Trophoblast cell (in vitro differentiated cells and primary cell): Measurements from ENCODE around the gene USF2.

Source experiments
- DNase-seq, 2 donors: peaks; one replicate each; pipeline ENCODE4 v3.0.0-alpha.2; 2016
- H2AFZ ChIP-seq: 2 replicates; pipeline ENCODE4 v1.6.1; 2013; ENCODE audit warnings: low read length, moderate library complexity, mild to moderate bottlenecking; ENCODE audit not compliant: insufficient read depth, poor library complexity
- H2AK5ac ChIP-seq: 2 replicates; pipeline ENCODE4 v1.6.1; 2013; ENCODE audit warnings: mild to moderate bottlenecking, low read length
- H2BK120ac ChIP-seq: 2 replicates; pipeline ENCODE4 v1.6.1; 2013; ENCODE audit warnings: low read length, mild to moderate bottlenecking, moderate library complexity; ENCODE audit not compliant: insufficient read depth, poor library complexity
- H2BK12ac ChIP-seq: 2 replicates; pipeline ENCODE4 v1.6.1; 2013; ENCODE audit warnings: mild to moderate bottlenecking, low read length, moderate library complexity
- H2BK5ac ChIP-seq: 2 replicates; pipeline ENCODE4 v1.6.1; 2013; ENCODE audit warnings: low read length, low read depth, moderate library complexity, mild to moderate bottlenecking; ENCODE audit not compliant: poor library complexity
- H3K14ac ChIP-seq: 2 replicates; pipeline ENCODE4 v1.6.1; 2013; ENCODE audit warnings: mild to moderate bottlenecking, low read length
- H3K18ac ChIP-seq: 2 replicates; pipeline ENCODE4 v1.6.1; 2013; ENCODE audit warnings: mild to moderate bottlenecking, low read length
- H3K23ac ChIP-seq: 2 replicates; pipeline ENCODE4 v1.6.1; 2013; ENCODE audit warnings: low read length
- H3K27ac ChIP-seq: 2 replicates; pipeline ENCODE4 v1.5.1; 2013; ENCODE audit warnings: low read depth, mild to moderate bottlenecking, inconsistent platforms, low read length, moderate library complexity
- H3K27me3 ChIP-seq: 2 replicates; pipeline ENCODE4 v1.6.1; 2013; ENCODE audit warnings: inconsistent platforms, mild to moderate bottlenecking, low read length, moderate library complexity; ENCODE audit not compliant: insufficient read depth
- H3K36me3 ChIP-seq, 2 experiments: 1 replicate in 1 of 2; 2 replicates in 1 of 2; pipeline ENCODE4 v1.6.1; 2013; ENCODE audit warnings: low read length in 2 of 2, mild to moderate bottlenecking in 2 of 2, moderate library complexity in 1 of 2; ENCODE audit not compliant: insufficient read depth in 2 of 2, control insufficient read depth in 1 of 2
- H3K4ac ChIP-seq: 2 replicates; pipeline ENCODE4 v1.6.1; 2013; ENCODE audit warnings: low read depth, mild to moderate bottlenecking, low read length, moderate library complexity
- H3K4me1 ChIP-seq, 2 experiments: 1 replicate in 1 of 2; 2 replicates in 1 of 2; pipeline ENCODE4 v1.6.1; 2013; ENCODE audit warnings: low read length in 2 of 2, mild to moderate bottlenecking in 2 of 2, moderate library complexity in 1 of 2; ENCODE audit not compliant: insufficient read depth in 2 of 2, control insufficient read depth in 1 of 2
- H3K4me2 ChIP-seq: 2 replicates; pipeline ENCODE4 v1.6.1; 2013; ENCODE audit warnings: inconsistent platforms, mild to moderate bottlenecking, low read length, moderate library complexity
- H3K4me3 ChIP-seq: 2 replicates; pipeline ENCODE4 v1.5.1; 2013; ENCODE audit warnings: mild to moderate bottlenecking, low read depth, low read length, inconsistent platforms
- H3K79me1 ChIP-seq: one replicate; pipeline ENCODE4 v1.6.1; 2013; ENCODE audit warnings: low read length
- H3K79me2 ChIP-seq: 2 replicates; pipeline ENCODE4 v1.6.1; 2013; ENCODE audit warnings: low read length, mild to moderate bottlenecking; ENCODE audit not compliant: control insufficient read depth, insufficient read depth, poor library complexity
- H3K9ac ChIP-seq: 2 replicates; pipeline ENCODE4 v1.6.1; 2013; ENCODE audit warnings: mild to moderate bottlenecking, low read length
- H3K9me3 ChIP-seq: 2 replicates; pipeline ENCODE4 v1.6.1; 2013; ENCODE audit warnings: low read depth, mild to moderate bottlenecking, control low read depth, inconsistent platforms, low read length; ENCODE audit not compliant: insufficient read depth
- H4K12ac ChIP-seq: 2 replicates; pipeline ENCODE4 v1.6.1; 2013; ENCODE audit warnings: low read depth, mild to moderate bottlenecking, low read length, moderate library complexity
- H4K8ac ChIP-seq: 2 replicates; pipeline ENCODE4 v1.6.1; 2013; ENCODE audit warnings: low read depth, mild to moderate bottlenecking, low read length, moderate library complexity
- H4K91ac ChIP-seq: one replicate; pipeline ENCODE4 v1.6.1; 2013; ENCODE audit warnings: low read depth, mild to moderate bottlenecking, low read length, moderate library complexity
- WGBS: extraction: QIAGEN DNeasy Blood & Tissue Kit; methylation state at CpG from one replicate; pipeline ENCODE4 v1.1.7; 2013; ENCODE audit warnings: missing lambda C conversion rate; ENCODE audit not compliant: insufficient read length, insufficient coverage; ENCODE audit errors: extremely low coverage; 5-methylcytosine and 5-hydroxymethylcytosine counted together

The USF2 gene

DNA sequence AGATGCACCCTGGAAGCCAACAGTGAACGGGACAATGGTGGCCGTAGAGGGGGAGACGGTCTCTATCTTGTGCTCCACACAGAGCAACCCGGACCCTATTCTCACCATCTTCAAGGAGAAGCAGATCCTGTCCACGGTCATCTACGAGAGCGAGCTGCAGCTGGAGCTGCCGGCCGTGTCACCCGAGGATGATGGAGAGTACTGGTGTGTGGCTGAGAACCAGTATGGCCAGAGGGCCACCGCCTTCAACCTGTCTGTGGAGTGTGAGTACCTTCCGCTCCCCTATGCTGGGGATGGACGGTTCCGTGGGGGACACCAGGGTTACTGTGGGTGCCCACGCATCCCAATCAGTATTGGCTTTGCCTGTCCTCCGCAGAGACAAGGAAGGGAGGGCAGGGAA, 33.7 kb downstream of the USF2 start:
- H3K23ac ChIP-seq, result no peak overlapping the region
- no peak overlapping the region for H3K4me3 ChIP-seq
- no peak overlapping the region for H3K18ac ChIP-seq
- no peak overlapping the region for H3K4ac ChIP-seq
- no peak overlapping the region for H3K4me2 ChIP-seq
- no peak overlapping the region for H2BK12ac ChIP-seq
- no peak overlapping the region for H3K27ac ChIP-seq
- no peak for DNase-seq
- no peak overlapping the region for H2AFZ ChIP-seq
- no peaks in the 10 kb centered on the region for H3K79me2 ChIP-seq
- no CpG with 5 or more reads among the region's 16 CpGs for WGBS
- peaks cover 19% of the 10 kb centered on the region for H3K9me3 ChIP-seq
- H3K36me3 ChIP-seq, result no peaks in the 10 kb centered on the region
- no peak overlapping the region for H4K8ac ChIP-seq
- no peak overlapping the region for H3K9ac ChIP-seq
- no peak overlapping the region for H4K91ac ChIP-seq
- no peaks in the 10 kb centered on the region for H3K4me1 ChIP-seq
- no peak overlapping the region for H2AK5ac ChIP-seq
- no peak overlapping the region for H2BK5ac ChIP-seq
- no peak overlapping the region for H2BK120ac ChIP-seq
- no peak overlapping the region for H3K14ac ChIP-seq
- H4K12ac ChIP-seq, result no peak overlapping the region
- no peaks in the 10 kb centered on the region for H3K79me1 ChIP-seq
- H3K27me3 ChIP-seq, result no peaks in the 10 kb centered on the region

DNA sequence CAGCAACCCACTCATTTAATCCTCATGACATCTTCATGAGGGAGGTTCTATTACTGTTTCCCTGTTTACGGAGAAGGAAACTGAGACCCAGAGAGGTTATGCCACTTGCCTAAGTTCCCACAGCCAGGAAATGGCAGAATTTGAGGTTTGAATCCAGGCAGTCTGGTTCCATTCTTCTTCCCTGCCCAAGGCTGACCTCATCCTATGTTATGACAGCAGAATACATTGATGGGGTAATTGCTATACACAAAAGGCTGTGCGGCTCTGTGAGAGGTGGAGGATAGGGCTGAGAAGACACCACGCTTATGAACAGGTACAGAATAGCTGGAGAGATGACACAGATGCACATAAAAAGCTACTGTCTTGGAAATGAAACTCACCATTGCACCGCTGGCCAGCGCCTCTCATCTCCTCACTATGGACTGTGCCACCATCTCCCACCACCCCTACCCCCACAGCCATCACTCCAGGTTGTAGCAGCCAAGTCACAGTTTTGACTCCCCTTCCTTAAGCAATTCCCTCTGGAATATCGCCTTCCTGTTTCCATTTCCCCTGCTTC, 34.7 kb downstream of the USF2 start:
- no peak overlapping the region for H3K23ac ChIP-seq
- H3K79me1 ChIP-seq, result no peaks in the 10 kb centered on the region
- H4K12ac ChIP-seq, result no peak overlapping the region
- H3K4me2 ChIP-seq, result no peak overlapping the region
- WGBS, result no CpG with 5 or more reads among the region's 6 CpGs
- H2AFZ ChIP-seq, result no peak overlapping the region
- no peak overlapping the region for H2BK12ac ChIP-seq
- H3K4ac ChIP-seq, result no peak overlapping the region
- H3K14ac ChIP-seq, result no peak overlapping the region
- no peaks in the 10 kb centered on the region for H3K27me3 ChIP-seq
- no peaks in the 10 kb centered on the region for H3K79me2 ChIP-seq
- H3K18ac ChIP-seq, result no peak overlapping the region
- H4K8ac ChIP-seq, result no peak overlapping the region
- DNase-seq, result no peak
- H3K36me3 ChIP-seq, result no peaks in the 10 kb centered on the region
- H3K9ac ChIP-seq, result no peak overlapping the region
- H2AK5ac ChIP-seq, result no peak overlapping the region
- H3K4me1 ChIP-seq, result no peaks in the 10 kb centered on the region
- H3K27ac ChIP-seq, result no peak overlapping the region
- H3K4me3 ChIP-seq, result no peak overlapping the region
- H2BK120ac ChIP-seq, result no peak overlapping the region
- H3K9me3 ChIP-seq, result peaks cover 9% of the 10 kb centered on the region
- H2BK5ac ChIP-seq, result no peak overlapping the region
- no peak overlapping the region for H4K91ac ChIP-seq

- no peak overlapping the region for H4K12ac ChIP-seq
- H2AK5ac ChIP-seq, result no peak overlapping the region
- no peak overlapping the region for H2BK5ac ChIP-seq
- H3K4me3 ChIP-seq, result no peak overlapping the region
- H3K27ac ChIP-seq, result no peak overlapping the region
- H3K18ac ChIP-seq, result no peak overlapping the region
- H3K23ac ChIP-seq, result no peak overlapping the region
- no peaks in the 10 kb centered on the region for H3K79me1 ChIP-seq
- no CpG with 5 or more reads among the region's 11 CpGs for WGBS
- H2BK12ac ChIP-seq, result no peak overlapping the region
- no peaks in the 10 kb centered on the region for H3K79me2 ChIP-seq
- no peak overlapping the region for H4K8ac ChIP-seq
- DNase-seq, result no peak
- H3K9ac ChIP-seq, result no peak overlapping the region
- H3K9me3 ChIP-seq, result peaks cover 4% of the 10 kb centered on the region
- no peak overlapping the region for H4K91ac ChIP-seq
- H3K36me3 ChIP-seq, result no peaks in the 10 kb centered on the region
- H3K4me2 ChIP-seq, result no peak overlapping the region
- H3K14ac ChIP-seq, result no peak overlapping the region
- H3K4ac ChIP-seq, result no peak overlapping the region
- no peak overlapping the region for H2AFZ ChIP-seq
- H3K4me1 ChIP-seq, result peaks cover under 1 to 2% of the 10 kb centered on the region in 2 experiments
- no peak overlapping the region for H2BK120ac ChIP-seq
- H3K27me3 ChIP-seq, result no peaks in the 10 kb centered on the region
These were observed 35.3 kb downstream of the USF2 start for GRCh38 chr19:35304036-35304435.

GRCh38 chr19:35305181-35305580, 36.4 kb downstream of the USF2 start:
- H3K23ac ChIP-seq, result no peak overlapping the region
- no CpG with 5 or more reads among the region's 6 CpGs for WGBS
- DNase-seq, result no peak

More at GRCh38 chr19:35305181-35305580, 36.4 kb downstream of the USF2 start:
- no peak overlapping the region for H4K91ac ChIP-seq
- H3K27me3 ChIP-seq, result no peaks in the 10 kb centered on the region
- peaks cover 4% of the 10 kb centered on the region for H3K9me3 ChIP-seq
- H2BK12ac ChIP-seq, result no peak overlapping the region
- H3K18ac ChIP-seq, result no peak overlapping the region
- H3K4me1 ChIP-seq, result peaks cover 3 to 8% of the 10 kb centered on the region in 2 experiments
- H4K12ac ChIP-seq, result no peak overlapping the region
- H3K79me1 ChIP-seq, result no peaks in the 10 kb centered on the region
- H3K27ac ChIP-seq, result no peak overlapping the region
- no peak overlapping the region for H2BK5ac ChIP-seq
- H3K9ac ChIP-seq, result no peak overlapping the region
- H4K8ac ChIP-seq, result no peak overlapping the region
- H2AFZ ChIP-seq, result no peak overlapping the region
- H3K4ac ChIP-seq, result no peak overlapping the region
- no peak overlapping the region for H3K4me3 ChIP-seq
- H3K4me2 ChIP-seq, result no peak overlapping the region
- H2BK120ac ChIP-seq, result no peak overlapping the region
- H3K14ac ChIP-seq, result no peak overlapping the region
- no peaks in the 10 kb centered on the region for H3K36me3 ChIP-seq
- H2AK5ac ChIP-seq, result no peak overlapping the region
- H3K79me2 ChIP-seq, result no peaks in the 10 kb centered on the region
